GM19438 (cell line): ENCODE measurements around the gene ACYP1.

Experiments
- ATAC-seq: cut with Tn5 transposase; IDR thresholded peaks from one replicate; pipeline ENCODE4 v1.9.1; 2021; ENCODE audit warnings: low read depth; ENCODE audit not compliant: unreplicated experiment

The ACYP1 gene

GRCh38 chr14:75063491-75064204 is at the start of gene ACYP1:
TSS of gene ACYP1 (minus strand) at chr14:75064024. CDS start at chr14:75063553, 471 bp downstream.
- ATAC-seq: peak; percentile 97

DNA sequence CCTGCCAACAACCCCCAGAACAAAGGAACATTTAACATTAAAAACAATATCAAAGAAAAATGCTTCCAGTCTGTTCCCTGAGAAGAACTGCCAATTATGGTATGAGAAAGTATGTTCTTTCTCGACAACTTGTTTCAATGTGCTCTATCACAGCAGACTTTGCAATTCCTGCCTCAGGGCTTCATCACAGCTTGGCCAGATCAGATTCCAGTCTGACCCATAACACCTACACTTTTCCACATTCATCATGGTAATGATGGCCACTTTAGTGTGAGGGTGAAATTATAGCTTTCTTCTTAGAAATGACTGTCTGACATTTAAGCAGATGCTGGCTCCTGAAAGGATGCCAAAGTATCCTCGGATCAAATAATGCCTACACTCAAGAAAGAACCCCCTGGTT is 46.1 kb upstream of the ACYP1 start:
- no peak for ATAC-seq

DNA sequence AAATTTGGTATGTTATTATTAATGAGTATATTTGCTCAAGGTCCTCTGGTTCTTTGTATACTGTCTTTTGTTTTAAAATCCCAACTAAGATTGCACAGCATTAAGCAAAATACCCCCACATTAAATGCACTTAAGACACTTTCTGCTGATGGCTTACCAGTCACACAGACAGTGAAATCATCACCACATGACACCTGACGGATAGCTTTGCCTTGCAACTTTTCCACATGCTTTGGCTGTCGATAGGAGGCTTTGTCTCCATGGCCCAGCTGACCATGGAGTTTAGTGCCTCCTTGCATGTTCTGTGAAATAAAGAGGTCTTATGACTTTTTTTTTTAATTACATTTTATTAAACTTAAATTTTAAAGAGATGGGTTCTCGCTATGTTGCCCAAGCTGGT is 43.4 kb upstream of the ACYP1 start:
- ATAC-seq: no peak

DNA sequence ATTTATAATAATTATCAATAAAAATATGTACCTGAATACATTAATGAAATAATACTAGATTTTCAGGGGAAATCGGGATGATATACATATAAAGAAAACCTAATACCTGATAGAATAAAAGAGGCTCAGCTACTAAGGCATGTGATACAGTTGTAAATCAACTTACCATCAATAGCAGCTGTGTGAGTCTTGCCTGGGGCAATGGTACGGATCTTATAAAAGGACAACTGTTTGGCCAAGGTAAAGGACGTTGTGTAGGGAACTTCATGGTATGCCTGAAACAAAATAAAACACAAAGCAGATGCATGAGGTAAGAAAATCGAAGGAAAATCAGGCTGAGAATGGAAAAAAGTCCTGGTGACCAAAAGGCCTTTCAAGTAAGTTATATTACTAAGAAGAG is 37.7 kb upstream of the ACYP1 start:
- ATAC-seq: no peak

DNA sequence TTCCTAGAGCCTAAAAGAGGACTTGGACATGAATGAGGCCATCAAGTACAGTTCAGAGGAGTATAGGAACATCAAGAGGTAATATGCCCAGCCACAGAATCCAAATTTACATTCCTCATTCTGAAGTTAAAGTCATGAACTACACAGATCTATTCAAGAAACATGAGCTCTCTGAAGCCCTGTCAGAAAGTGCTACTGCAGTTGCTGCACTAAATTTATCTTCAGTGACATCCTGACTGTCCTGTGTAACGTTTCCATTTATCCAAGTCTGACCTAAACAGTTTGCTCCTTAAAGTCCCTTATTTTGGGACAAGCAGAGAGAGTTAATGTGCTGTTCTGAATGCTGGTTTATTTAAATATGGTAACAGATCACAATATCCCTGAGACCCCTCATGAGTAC is 34.9 kb upstream of the ACYP1 start:
- no peak for ATAC-seq

- ATAC-seq: no peak
These were observed 34.4 kb upstream of the ACYP1 start for GRCh38 chr14:75098212-75098611.

- ATAC-seq: no peak
These were observed 33.1 kb upstream of the ACYP1 start for GRCh38 chr14:75096959-75097358.

DNA sequence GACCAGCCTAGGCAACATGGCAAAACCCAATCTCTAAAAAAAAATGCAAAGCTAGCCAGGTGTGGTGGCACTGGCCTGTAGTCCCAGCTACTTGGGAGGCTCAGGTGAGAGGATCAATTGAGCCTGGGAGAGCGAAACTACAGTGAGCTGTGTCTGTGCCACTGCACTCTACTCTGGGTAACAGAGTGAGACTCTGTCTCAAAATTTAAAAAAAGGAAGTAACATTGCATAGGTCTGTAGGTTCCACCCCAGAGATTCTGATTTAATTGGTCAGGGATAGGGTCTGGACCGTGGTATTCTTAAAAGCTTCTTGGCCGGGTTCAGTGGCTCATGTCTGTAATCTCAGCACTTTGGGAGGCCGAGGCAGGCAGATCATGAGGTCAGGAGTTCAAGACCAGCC is 31.9 kb upstream of the ACYP1 start:
- ATAC-seq: no peak

- no peak for ATAC-seq
These were observed 31.1 kb upstream of the ACYP1 start for GRCh38 chr14:75094896-75095295.

DNA sequence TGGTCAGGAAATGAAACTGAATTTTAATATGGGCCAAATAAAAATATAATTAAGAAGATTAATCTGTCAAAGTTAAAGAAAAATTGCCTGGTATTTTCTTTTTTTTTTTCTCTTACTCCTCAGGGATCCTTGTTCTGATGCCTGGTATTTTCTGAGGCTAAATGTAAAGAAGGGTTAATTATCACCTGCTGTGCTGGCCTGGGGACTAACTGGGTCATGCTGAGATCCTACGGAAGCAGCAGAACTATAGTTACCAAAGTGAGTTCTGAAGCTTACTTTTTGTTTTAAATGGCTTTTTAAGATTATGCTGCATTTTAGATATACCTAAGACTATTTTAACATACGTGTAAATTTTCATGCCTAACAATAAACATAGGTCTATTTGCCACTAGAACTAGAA is 28.9 kb upstream of the ACYP1 start:
- ATAC-seq: no peak

GRCh38 chr14:75091251-75091650 is 27.4 kb upstream of the ACYP1 start:
- no peak for ATAC-seq

DNA sequence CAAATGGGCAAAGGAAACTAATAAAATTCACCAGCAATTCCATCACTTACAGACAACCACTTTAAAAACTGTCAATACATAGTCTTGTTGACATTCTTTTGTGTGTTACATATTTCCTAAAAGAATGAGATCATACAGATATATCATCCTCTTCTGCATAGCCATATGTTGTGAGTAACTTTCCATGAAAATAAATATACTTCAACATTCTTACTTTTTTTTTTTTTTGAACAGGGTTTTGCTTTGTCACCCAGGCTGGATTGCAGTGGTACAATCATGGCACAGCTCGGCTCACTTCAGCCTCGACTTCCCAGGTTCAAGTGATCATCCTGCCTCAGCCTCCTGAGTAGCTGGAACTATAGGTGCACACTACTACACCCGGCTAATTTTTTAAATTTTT is 26.5 kb upstream of the ACYP1 start:
- ATAC-seq: no peak

GRCh38 chr14:75088566-75089373 is 24.9 kb upstream of the ACYP1 start:
- no peak for ATAC-seq

GRCh38 chr14:75088153-75088552 is 24.3 kb upstream of the ACYP1 start:
- no peak for ATAC-seq

GRCh38 chr14:75084513-75084912 is 20.7 kb upstream of the ACYP1 start:
- no peak for ATAC-seq

DNA sequence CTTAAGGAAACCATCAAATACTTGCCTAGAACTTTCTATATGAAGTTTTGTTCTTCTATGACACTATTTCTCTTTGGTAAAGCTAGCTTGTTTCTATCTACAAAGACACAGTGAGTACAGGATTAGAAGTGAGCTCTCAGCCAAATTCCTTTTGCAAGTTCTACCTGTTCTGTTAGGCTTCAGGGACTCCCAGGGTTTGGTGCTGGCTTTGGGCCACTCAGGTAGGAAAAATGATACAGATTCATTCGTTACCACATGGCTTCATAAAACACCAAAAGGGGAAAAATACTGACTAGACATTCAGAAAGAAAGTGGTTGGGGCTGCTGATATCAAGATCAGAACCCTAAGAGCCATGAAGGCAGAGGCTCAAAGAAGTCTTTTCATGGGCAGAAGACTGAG is 19.4 kb upstream of the ACYP1 start:
- no peak for ATAC-seq

DNA sequence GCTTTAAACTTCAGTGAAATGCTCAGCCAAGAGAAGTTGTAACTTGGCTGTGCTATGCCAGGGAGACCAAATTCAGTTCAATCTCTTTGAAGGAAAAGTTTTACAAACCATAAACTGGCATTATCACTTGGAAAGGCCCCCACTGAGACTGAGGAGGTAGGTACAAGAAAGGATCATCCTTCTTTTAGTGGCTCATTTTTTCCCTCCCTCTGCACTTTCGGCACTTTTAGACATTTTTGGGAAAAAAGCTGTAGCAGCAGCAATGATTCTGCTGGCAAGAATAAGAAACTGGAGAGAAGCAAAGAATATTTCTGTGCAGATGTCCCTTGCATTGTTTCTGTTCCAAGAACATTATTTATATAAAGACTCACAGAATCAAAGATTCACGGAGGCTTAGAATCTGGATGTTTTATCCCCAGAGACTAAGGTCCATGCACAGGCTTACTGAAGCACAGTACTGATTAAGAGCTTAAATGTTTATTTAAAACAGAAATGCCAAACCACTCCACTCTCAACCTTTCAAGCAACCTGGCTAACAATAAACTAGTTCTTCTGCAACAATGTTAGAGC is 17.9 kb upstream of the ACYP1 start:
- ATAC-seq: no peak

DNA sequence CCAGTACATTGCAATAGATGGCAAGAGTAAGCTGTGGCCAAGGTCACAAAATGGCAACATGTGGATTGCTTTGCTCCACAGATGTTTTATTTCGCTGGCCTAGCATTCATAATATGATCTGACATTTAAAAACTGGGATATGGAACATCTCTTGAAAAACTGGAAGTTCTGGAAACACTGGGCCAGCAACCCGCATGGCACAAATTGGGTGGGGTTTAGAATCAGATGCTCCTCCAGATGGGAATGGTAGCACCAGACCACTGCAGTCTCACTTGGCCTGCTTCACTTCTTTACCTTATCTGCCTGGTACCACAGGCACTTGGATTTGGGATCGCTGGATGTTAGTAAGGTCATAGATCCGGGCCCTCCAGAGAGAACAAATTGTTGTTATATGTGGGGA is 15.7 kb upstream of the ACYP1 start:
- ATAC-seq: no peak

DNA sequence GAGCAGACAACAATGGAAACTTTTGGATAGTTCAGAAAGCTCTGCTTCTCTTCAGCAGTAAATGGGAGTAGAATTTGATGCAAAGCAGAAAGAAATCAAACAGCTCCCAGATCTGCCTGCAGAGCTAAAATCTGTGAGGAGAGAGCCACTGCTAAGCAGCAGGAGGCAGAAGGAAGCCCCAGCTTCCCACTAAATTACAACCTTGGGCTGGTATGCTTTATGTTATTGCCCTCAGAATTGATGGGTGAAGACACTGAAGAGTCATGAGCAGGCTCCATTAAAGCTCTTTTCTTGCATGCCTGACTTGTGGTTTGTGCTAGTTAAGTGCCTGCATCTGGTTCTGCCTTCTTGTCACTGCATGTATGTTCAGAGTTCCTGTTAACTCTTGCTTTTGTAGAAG is 14.0 kb upstream of the ACYP1 start:
- no peak for ATAC-seq

DNA sequence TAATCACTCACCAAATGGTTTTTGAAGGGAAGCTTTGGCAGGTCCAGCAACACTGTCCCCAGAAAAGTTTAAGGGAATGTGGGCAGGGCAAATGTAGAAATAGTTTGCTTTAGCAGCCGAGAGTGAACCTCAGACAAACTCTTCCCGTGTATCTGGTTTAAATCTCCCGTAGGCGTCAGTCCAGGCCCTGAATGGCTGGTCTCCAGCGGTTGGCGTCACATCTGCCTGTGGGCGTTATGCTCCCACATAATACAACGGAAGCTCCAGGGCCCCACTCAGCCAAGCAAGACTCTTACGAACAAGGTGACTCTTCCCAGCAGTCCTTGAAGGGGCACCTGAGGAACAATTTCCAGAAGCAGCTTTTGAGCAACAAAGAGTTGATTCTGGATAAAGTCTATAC is 6.6 kb upstream of the ACYP1 start:
- ATAC-seq: no peak

DNA sequence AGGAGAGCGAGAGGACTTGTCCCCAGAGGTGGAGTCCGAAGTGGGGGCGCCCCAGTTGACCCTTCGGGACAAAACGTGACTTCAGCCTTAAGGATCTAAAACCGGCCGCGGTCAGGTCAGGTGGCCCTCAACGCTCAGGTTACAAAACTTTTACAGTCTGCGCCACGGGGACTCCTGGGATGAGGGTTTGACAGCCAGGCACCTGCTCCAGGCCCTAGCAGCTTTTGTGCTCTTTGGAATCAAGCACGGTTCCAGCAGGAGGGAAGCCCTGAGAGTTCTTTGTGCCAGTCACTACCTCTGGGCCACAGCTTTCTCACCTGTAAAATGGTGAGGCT is 6.0 kb upstream of the ACYP1 start:
- ATAC-seq: no peak
